OCI-LY1 (cell line): ENCODE measurements around the gene MAP7.

Experiments
- H2AFZ ChIP-seq: fragments of 200-600 bp; sonication (generic), shearing (Covaris generic); 2 replicates; pipeline ENCODE4 v1.6.0; 2014; ENCODE audit warnings: antibody characterized with exemption, mild to moderate bottlenecking, low read length
- H3F3A ChIP-seq: fragments of 200-600 bp; sonication (generic), shearing (Covaris generic); 2 replicates; pipeline ENCODE4 v1.6.0; 2014; ENCODE audit warnings: mild to moderate bottlenecking, antibody characterized with exemption, low read length, moderate library complexity; ENCODE audit not compliant: insufficient read depth
- H3K27ac ChIP-seq: fragments of 200-600 bp; sonication (generic); 2 replicates; pipeline ENCODE4 v1.5.1; 2014; ENCODE audit warnings: low read length, mixed run types, mild to moderate bottlenecking, low read depth; ENCODE audit not compliant: poor library complexity, severe bottlenecking
- H3K27me3 ChIP-seq: fragments of 200-600 bp; sonication (generic); 2 replicates; pipeline ENCODE4 v1.6.0; 2014; ENCODE audit warnings: antibody characterized with exemption, mild to moderate bottlenecking, low read length, moderate library complexity; ENCODE audit not compliant: insufficient read depth
- H3K36me3 ChIP-seq: fragments of 200-600 bp; sonication (generic); 2 replicates; pipeline ENCODE4 v1.6.1; 2014; ENCODE audit warnings: mild to moderate bottlenecking, antibody characterized with exemption, low read length, moderate library complexity, mixed read lengths; ENCODE audit not compliant: insufficient read depth
- H3K4me1 ChIP-seq: fragments of 200-600 bp; sonication (generic); 2 replicates; pipeline ENCODE4 v1.5.1; 2014; ENCODE audit warnings: mild to moderate bottlenecking, low read length, moderate library complexity; ENCODE audit not compliant: insufficient read depth, severe bottlenecking
- H3K4me2 ChIP-seq: fragments of 200-600 bp; sonication (generic), shearing (Covaris generic); 2 replicates; pipeline ENCODE4 v1.6.1; 2014; ENCODE audit warnings: low read length
- H3K4me3 ChIP-seq: fragments of 200-600 bp; sonication (generic); 2 replicates; pipeline ENCODE4 v1.5.1; 2014; ENCODE audit warnings: low read length, low read depth, mild to moderate bottlenecking, mixed read lengths; ENCODE audit not compliant: poor library complexity, severe bottlenecking
- H3K79me2 ChIP-seq: fragments of 200-600 bp; shearing (Covaris generic); 2 replicates; pipeline ENCODE4 v1.6.1; 2016; ENCODE audit warnings: mixed run types, low read length, mixed read lengths; ENCODE audit not compliant: insufficient read depth
- H3K9ac ChIP-seq: fragments of 200-600 bp; sonication (generic), shearing (Covaris generic); 2 replicates; pipeline ENCODE4 v1.6.1; 2014; ENCODE audit warnings: mild to moderate bottlenecking, low read length, mixed read lengths
- H3K9me2 ChIP-seq: fragments of 200-600 bp; sonication (generic), shearing (Covaris generic); 2 replicates; pipeline ENCODE4 v1.6.1; 2014; ENCODE audit warnings: low read depth, mild to moderate bottlenecking, low read length, mixed read lengths
- H3K9me3 ChIP-seq: fragments of 200-600 bp; shearing (Covaris generic); 2 replicates; pipeline ENCODE4 v1.6.1; 2014; ENCODE audit warnings: low read length, mixed read lengths
- H4K20me1 ChIP-seq: fragments of 200-600 bp; sonication (generic), shearing (Covaris generic); 2 replicates; pipeline ENCODE4 v1.6.0; 2016; ENCODE audit warnings: mild to moderate bottlenecking, low read length; ENCODE audit not compliant: insufficient read depth
- EZH2 ChIP-seq: fragments of 200-600 bp; sonication (generic), shearing (Covaris generic); IDR thresholded peaks from 2 replicates; pipeline ENCODE4 v1.8.0; 2017; ENCODE audit warnings: borderline replicate concordance, mixed run types, mild to moderate bottlenecking, antibody characterized with exemption, low read length, moderate library complexity, mixed read lengths
- TF ChIP-seq, protein P1 (sequence below): fragments of 200-600 bp; sonication (generic), shearing (Covaris generic); IDR thresholded peaks from 2 replicates; pipeline ENCODE4 v1.5.1; 2017; ENCODE audit warnings: mild to moderate bottlenecking, antibody characterized with exemption, low read length, moderate library complexity, mixed read lengths

The MAP7 gene

DNA sequence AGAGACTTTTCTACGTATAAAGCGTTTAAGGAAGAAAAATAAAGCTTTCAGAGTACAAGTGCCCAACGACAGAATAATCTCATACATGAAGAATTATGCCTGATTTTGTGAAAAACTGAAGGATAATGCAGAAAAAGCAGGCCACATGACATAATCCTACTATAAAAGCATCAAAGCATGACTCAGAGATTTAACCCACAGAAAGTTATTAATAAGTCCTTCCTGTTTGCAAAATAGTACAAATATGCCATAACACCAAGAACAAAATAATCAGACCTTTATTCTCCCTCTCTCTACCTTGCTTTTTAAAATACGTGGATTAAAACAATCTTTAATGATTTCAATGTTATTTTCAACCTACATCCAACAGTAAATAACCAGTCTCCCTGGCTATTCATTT is 142.0 kb downstream of the MAP7 start:
- no peak overlapping the region for H3K4me2 ChIP-seq
- H3K4me1 ChIP-seq: no peaks in the 10 kb centered on the region
- H4K20me1 ChIP-seq: no peaks in the 10 kb centered on the region

DNA sequence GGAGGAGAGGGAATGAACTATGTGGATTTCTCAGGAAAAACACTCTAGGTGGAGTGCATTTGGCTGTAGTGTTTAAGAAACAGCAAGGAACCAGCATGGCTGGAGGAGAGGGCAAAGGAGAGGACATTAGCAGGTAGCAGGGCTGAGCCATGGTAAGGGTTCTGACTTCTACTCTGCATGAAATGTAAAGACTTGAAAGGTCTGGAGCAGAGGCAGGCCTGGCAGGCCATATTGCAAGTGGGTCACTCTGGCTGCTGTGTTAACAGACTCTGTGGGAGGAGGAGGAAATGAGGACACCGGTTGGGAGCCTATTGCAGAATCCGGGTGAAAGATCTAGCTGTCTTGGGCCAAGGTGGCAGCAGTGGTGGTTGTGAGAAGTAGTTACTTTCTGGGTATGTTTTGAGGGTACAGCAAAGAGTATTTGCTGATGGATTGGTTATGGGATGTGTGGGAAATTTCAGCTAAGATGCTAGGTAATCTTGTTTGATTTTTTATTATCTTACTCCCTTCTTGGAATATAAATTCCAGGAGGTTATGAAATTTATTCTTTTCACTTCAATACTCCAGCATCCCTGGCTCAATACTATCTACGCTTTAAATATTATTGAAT is 144.7 kb downstream of the MAP7 start:
- Histone ChIP-seq H3K79me2 (no peaks in the 10 kb centered on the region), H3K4me1 (no peaks in the 10 kb centered on the region), H3K9ac (no peak overlapping the region), H3K27ac (no peak overlapping the region), H4K20me1 (no peaks in the 10 kb centered on the region), H3K9me2 (no peaks in the 10 kb centered on the region), H3K9me3 (no peaks in the 10 kb centered on the region), H3K27me3 (no peaks in the 10 kb centered on the region), H3K4me2 (no peak overlapping the region), H3F3A (no peaks in the 10 kb centered on the region), H3K36me3 (no peaks in the 10 kb centered on the region), H2AFZ (no peak overlapping the region), H3K4me3 (no peak overlapping the region)
- TF ChIP-seq EZH2: no peak
- TF ChIP-seq, protein P1, sequence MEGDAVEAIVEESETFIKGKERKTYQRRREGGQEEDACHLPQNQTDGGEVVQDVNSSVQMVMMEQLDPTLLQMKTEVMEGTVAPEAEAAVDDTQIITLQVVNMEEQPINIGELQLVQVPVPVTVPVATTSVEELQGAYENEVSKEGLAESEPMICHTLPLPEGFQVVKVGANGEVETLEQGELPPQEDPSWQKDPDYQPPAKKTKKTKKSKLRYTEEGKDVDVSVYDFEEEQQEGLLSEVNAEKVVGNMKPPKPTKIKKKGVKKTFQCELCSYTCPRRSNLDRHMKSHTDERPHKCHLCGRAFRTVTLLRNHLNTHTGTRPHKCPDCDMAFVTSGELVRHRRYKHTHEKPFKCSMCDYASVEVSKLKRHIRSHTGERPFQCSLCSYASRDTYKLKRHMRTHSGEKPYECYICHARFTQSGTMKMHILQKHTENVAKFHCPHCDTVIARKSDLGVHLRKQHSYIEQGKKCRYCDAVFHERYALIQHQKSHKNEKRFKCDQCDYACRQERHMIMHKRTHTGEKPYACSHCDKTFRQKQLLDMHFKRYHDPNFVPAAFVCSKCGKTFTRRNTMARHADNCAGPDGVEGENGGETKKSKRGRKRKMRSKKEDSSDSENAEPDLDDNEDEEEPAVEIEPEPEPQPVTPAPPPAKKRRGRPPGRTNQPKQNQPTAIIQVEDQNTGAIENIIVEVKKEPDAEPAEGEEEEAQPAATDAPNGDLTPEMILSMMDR: no peak

More for the DNA sequence above, 142.0 kb downstream of the MAP7 start:
- no peaks in the 10 kb centered on the region for H3K36me3 ChIP-seq
- no peaks in the 10 kb centered on the region for H3K27me3 ChIP-seq
- no peaks in the 10 kb centered on the region for H3K79me2 ChIP-seq
- no peak overlapping the region for H3K9ac ChIP-seq
- no peak overlapping the region for H3K27ac ChIP-seq
- no peaks in the 10 kb centered on the region for H3F3A ChIP-seq
- H2AFZ ChIP-seq: no peak overlapping the region
- TF ChIP-seq, protein P1: no peak
- TF ChIP-seq EZH2: no peak
- H3K4me3 ChIP-seq: no peak overlapping the region
- H3K9me3 ChIP-seq: no peaks in the 10 kb centered on the region
- H3K9me2 ChIP-seq: no peaks in the 10 kb centered on the region

DNA sequence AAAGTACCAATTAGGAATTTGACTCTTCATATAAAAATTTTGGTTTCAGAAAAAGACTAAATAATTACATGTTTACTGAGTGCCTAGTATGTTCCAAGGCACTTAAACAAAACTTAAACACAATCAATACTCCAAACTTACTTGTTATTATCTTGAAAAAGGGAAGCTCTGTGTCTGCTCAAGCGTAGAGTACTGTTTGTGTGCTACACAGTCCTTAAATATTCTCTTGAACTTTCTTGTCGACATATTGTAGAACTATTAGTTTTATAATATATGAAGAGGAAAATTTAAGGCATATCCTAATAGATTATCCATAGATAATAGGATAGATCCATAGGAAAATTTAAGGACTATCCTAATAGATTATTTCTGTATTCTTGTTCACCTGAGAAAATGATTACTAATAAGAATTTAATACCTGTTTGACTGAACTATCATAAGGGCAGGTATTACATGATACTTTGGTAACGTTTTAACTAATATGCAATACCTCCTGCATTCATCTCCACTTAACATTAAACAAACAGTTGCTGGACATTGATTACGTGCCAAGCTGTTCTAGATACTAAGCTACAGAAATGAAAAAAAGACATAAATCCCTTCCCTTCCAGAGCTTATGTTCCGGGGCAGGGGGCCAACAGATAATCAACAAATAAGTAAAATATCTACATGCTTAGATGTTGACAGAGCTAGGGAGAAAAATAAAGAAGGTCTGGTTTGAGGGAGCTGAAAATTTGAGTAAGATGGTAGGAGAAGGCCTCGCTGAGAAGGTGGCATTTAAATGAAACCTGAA is 145.4 kb downstream of the MAP7 start:
- no peak overlapping the region for H2AFZ ChIP-seq
- H3K4me3 ChIP-seq: no peak overlapping the region
- H3K27me3 ChIP-seq: no peaks in the 10 kb centered on the region
- H3K4me1 ChIP-seq: no peaks in the 10 kb centered on the region
- no peaks in the 10 kb centered on the region for H3K36me3 ChIP-seq
- no peak for TF ChIP-seq EZH2
- H3K9ac ChIP-seq: no peak overlapping the region
- no peaks in the 10 kb centered on the region for H3K79me2 ChIP-seq
- H3K4me2 ChIP-seq: no peak overlapping the region
- no peaks in the 10 kb centered on the region for H3F3A ChIP-seq
- H3K9me3 ChIP-seq: no peaks in the 10 kb centered on the region
- no peaks in the 10 kb centered on the region for H3K9me2 ChIP-seq
- no peaks in the 10 kb centered on the region for H4K20me1 ChIP-seq
- H3K27ac ChIP-seq: no peak overlapping the region
